Body of pancreas (tissue), 4 donors: ENCODE data around the gene MISP.

Source experiments
- CTCF ChIP-seq, 7 experiments: fragments of 450-650 bp in 4 of 7; fragments of 200-600 bp in 3 of 7; sonication (generic) in 3 of 7; IDR thresholded peaks; one replicate each; pipeline ENCODE4 v1.5.1; 2016 to 2019; ENCODE audit warnings: antibody characterized with exemption in 7 of 7
- POLR2A ChIP-seq, 3 donors: fragments of 450-650 bp; IDR thresholded peaks; one replicate each; pipeline ENCODE4 v1.6.1; 2016; ENCODE audit warnings: antibody characterized with exemption in 3 of 3, mild to moderate bottlenecking in 2 of 3

GRCh38 chr19:781800-782184 is 30.9 kb downstream of the MISP start:
- TF ChIP-seq CTCF (IDR thresholded peaks at IDR 0.05) = no peak
- no peak for TF ChIP-seq POLR2A (IDR thresholded peaks at IDR 0.05)
